HG03060 (cell line): ENCODE results near the gene SLC39A11.
"Not testable (repeated sequence)": the region's sequence is repeated elsewhere in the genome, so short reads cannot be mapped to it uniquely, and the experiment has no call there.

ENCODE experiments used
- ATAC-seq: cut with Tn5 transposase; IDR thresholded peaks from one replicate; pipeline ENCODE4 v1.9.1; 2021; ENCODE audit warnings: low read depth, moderate number of reproducible peaks; ENCODE audit not compliant: unreplicated experiment

SLC39A11 gene

DNA sequence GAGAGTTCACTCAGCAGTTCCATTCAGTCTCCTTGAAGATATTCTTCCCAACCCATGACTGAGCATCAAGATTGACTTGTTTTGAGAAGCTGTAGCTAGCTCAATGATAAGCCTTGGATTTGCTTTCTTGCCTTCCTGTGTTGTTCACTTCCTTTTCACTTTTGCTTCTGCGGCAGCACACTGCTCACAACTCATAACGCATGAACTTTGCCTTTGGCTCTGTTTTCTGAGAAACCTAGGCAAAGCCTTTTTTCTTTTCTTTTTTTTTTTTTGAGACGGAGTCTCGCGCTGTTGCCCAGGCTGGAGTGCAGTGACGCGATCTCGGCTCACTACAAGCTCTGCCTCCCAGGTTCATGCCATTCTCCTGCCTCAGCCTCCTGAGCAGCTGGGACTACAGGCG lies 383.8 kb downstream of the SLC39A11 start:
- not testable (repeated sequence) for ATAC-seq

- ATAC-seq, result no peak
Measured at GRCh38 chr17:72707881-72708280, 384.6 kb downstream of the SLC39A11 start.

DNA sequence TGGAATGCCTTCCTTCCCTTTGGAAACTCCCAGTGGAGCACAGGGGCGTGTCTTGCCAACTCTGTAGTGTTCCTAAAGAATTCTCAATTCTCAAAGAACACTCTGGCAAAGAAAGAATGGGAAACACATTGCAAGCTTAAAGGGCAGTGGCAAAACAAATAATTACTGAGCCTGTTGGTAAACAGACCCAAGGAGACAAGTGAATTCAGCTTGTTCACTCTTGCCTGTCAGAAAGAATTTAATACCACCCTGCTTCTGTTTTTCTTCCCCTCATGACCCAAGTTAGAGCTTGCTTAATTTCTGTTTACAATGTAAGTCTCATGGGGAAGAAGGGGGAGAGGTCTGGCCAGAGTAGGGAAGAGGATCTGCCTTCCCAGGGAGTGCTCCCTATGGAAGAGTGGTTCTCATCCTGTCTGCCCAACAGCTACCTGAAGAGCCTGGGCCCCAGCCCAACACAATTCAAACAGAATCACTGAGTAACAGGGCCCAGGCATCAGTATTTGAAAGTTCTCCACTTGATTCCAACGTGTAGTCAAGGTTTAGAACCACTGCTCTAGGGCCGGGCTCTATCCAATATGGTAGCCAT lies 386.0 kb downstream of the SLC39A11 start:
- no peak for ATAC-seq

DNA sequence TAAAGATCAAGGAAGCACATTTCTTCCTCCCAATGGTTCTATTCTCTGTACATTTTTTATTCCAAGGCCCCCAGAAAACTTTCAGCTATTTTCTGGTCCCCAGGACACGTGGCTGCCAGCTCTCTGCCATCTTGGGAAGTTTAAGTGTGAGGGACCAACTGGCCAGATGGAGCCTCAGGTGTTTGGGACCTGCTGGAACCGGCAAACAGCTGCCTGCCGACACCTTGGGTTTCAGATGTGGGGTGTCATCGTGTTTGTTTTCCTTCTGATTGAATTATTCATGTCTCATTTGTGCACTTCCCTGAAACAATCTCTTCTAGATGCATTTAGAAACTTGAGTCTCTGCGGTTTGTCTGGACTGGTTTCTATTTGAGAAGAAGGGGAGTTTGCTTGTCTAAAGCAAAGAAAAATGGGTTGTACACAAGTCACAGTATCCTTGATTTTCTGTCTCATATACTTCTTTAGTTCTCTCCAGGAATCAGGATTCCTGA lies 386.5 kb downstream of the SLC39A11 start:
- ATAC-seq, result peak; percentile 72

GRCh38 chr17:72702998-72703397 lies 389.5 kb downstream of the SLC39A11 start:
- ATAC-seq, result no peak

- ATAC-seq, result no peak
Measured at GRCh38 chr17:72702136-72702735, 390.3 kb downstream of the SLC39A11 start.

DNA sequence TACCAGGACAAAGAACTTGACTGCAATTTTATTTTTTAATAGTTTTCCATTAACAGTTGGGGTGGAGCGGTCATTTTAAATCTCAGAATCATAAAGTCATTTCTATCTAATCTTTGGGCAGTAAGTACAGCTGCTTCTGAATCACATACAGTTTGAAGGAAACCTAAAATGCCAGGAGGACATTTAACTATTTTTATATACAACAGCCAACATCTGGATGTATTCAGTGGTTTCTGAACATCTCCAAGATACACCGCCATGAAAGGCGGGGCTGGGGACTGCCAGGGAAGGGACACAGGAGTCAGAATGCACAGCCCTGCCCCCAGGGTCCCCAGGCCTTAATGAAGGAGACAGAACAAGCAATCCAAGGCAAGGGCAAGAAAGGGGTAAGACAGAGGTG lies 392.3 kb downstream of the SLC39A11 start:
- ATAC-seq, result no peak

GRCh38 chr17:72699545-72699944 lies 392.9 kb downstream of the SLC39A11 start:
- no peak for ATAC-seq

- ATAC-seq, result no peak
Measured at GRCh38 chr17:72697602-72698146, 394.8 kb downstream of the SLC39A11 start.

DNA sequence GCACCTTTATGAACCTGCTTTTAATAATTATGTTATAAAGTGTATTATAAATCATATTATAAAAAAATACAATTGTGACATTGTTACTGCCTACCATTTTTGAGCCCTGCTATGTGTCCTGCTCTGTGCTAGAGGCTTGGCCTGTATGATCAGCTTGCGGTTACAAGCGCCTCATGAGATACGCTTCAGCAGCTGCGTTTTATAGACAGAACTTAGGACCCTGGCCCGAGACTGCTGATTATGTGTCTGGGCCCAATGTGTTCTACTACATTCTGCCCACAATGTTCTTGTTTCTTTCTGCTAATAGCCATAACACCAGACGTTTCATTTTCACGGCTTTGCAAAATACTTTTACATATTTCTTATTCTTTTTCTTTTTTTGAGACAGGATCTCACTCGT lies 395.8 kb downstream of the SLC39A11 start:
- no peak for ATAC-seq

DNA sequence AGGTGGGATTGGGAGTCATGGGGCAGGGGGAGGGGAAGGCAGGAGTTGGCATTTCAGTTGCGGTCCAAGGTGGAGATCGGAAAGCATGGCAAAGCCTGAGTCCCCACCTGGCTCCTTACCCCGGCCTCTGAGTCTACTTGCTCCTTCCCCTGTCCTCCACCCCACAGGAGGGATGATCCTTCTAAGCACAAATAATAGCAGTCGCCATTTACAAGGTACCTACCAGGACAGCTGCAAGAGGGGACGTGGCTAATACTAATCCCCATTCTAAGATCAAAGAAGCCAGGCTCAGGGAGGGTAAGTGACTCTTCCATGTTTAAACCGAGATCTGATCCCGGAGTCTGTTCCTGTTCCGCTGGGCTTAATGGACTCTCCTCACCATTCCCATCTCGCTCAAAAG lies 396.3 kb downstream of the SLC39A11 start:
- no peak for ATAC-seq

DNA sequence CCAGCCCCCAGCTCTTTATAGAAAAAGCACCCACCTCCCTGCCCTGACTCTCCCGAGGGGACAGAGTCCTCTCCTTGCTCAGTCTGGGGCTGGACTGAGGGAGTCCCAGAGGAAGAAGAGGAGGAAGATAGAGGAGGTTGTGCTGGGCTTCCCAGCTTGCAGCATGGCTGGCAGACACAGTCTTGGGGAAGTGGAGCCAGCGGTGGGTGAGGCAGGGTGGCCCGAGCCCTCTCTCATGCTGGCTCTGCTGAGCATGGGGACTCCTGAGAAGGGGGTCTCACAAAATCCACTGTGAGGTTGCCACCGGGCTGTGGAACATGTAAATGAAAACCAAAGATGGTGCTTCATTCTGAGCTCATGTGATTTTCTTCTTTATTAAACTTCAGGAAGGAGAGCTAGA lies 398.5 kb downstream of the SLC39A11 start:
- ATAC-seq, result no peak

DNA sequence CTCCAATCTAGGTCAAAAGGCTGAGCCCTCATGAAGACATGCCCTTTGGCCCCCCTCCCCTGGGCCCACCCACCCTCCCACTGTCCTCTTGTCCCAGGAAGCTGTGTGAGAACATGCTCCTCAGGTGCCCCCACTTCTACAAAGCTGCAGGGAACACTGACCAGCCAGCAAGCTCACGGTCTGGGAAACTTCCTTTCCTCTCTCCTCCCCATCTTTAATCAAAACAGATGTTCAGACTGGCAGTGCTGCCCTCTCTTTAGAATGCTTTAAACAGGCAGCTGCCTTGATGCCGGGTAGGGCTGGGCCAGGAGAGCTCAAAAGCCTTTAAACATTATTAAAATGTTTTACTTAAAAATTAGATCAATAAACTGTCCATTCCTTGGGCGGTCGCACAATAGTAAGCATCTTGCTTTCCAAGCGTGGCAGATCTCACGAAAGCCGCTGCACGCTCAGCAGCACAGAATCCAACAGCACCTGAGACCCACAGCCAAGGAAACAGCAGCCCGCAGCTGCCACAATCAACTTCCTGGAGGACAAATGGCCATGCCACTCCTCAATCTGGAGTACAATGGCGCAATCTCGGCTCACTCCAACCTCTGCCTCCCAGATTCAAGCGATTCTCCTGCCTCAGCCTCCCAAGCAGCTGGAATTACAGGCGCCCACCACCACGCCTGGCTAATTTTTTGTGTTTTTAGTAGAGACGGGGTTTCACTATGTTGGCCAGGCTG lies 399.2 kb downstream of the SLC39A11 start:
- no peak for ATAC-seq

- ATAC-seq, result no peak
Measured at GRCh38 chr17:72692676-72693075, 399.8 kb downstream of the SLC39A11 start.

- ATAC-seq, result no peak
Measured at GRCh38 chr17:72691586-72691985, 400.9 kb downstream of the SLC39A11 start.

GRCh38 chr17:72691017-72691416 lies 401.5 kb downstream of the SLC39A11 start:
- ATAC-seq, result no peak

DNA sequence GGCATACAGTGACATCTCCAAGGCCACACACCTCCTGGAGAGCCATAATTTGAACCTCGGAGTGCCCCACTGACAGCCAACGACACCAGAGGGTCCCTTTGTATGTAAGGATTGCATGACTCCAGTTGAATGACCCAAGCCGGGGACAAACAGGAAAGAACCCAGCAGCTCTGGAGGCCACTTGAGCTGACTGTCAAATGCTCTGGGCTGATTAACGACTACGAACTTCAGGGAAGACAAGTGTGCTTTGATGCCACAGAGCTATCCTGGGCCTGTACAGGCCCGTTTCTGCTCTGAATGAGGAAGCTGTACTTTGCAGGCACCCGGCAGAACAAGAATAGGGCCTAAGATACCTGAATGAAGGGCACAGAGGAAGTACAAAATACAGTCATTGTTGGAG lies 404.6 kb downstream of the SLC39A11 start:
- no peak for ATAC-seq

GRCh38 chr17:72684405-72685020 lies 408.0 kb downstream of the SLC39A11 start:
- no peak for ATAC-seq

DNA sequence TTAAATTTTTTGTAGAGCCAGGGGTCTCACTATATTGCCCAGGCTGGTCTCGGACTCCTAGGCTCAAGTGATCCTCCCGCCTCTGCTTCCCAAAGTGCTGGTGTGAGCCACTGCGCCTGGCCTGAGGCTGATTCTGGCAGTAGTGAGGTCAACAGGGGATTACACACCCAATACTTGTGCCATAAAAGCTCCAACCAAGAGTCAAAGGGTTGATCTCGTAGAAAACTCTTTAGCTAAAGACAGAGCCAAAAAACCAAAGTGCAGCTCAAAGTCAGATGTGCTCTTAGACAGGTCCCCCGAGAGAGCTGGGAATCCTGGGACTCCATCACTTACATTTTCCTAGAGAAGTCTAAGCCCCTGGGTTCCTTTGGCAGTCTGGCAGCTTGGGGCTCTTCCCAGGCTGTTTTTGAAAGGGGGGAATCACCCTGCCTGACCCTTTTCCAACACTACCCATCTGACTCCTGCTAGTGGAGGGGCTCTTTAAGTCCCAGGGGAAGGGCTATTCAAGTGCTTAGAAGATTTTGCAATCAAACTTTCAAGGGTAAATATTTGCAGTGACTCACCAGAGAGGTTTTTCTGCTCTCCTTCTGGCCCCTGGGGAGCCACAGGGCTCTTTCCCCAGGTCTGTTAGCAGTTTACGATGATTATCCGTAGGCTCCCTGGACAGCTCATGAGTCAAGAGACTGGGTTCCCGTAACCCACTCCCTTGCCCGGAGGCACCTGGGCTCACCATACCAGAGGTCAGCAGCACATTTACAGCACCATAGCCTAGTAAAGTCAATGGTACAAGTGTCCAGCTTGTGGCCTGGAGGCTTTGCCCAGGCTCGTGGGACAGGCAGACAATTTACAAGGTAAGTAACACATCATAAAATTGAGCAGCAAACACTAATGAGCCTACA lies 408.7 kb downstream of the SLC39A11 start:
- no peak for ATAC-seq

DNA sequence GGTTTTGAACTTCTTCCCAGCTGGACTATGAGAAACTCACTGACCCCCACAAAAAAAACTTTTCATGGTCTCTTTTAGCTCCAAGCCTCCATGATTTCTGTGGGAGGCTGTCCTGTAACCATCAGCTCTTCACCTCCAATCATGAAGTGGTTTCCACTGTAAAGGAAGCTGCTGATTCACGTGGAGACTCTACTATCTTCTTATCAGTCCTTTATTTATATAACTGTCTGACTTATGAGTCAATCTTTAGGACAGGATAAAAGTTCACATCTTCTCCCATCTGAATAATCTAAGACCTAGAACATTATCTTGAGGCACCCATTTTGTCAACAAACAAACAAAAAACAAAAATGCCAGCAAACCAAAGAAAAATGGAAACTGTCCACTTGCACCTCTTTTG lies 409.9 kb downstream of the SLC39A11 start:
- no peak for ATAC-seq
